ENCODE results near the gene HADHB.
"Not testable (repeated sequence)": the region's sequence is repeated elsewhere in the genome, so short reads cannot be mapped to it uniquely, and the experiment has no call there.

The HADHB gene

DNA sequence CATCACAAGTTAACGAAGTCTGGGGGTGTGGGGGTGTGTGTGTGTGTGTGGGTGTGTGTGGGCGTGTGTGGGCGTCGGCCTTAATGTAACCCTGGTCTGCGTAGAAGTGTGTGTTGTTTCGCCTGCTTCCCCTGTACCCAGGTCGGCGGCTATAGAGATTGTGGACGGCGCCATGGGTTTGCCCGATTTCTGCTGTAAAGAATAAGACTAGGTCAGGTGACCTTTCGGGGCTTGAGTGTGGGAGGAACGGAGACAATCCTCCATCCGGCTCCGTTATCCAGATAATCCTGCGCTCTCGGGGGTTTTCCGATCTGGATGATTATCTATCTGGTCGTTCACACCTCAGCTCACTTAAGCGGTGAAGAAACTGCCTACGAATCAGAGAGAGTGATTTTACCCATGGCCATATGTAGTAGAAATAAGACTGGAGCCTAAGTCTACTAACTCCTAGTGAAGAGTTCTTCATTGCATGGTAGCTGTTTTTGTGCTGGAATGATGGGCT lies 543 bp downstream of the HADHB start:
- DNase-seq: peak; percentile 60

DNA sequence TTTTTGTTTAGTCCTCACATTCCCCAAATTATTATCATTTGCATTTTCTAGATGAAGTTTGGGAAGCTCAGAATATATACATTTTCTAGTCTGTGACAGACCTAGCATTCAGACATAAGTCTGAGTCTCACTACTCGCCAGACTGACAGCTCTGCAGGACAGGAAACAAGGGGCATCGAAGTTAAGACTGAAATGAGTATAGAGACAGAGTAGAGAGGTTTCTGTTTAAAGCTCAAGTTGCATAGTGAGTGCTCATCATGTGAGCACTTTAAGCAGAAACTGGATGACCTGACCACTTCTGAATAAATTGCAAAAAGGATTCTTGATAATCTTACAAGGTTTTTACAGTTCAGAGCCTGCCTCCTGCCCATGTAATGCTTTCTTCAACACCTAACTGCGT lies 1.1 kb downstream of the HADHB start:
- peak; percentile 22 to 31 for DNase-seq

DNA sequence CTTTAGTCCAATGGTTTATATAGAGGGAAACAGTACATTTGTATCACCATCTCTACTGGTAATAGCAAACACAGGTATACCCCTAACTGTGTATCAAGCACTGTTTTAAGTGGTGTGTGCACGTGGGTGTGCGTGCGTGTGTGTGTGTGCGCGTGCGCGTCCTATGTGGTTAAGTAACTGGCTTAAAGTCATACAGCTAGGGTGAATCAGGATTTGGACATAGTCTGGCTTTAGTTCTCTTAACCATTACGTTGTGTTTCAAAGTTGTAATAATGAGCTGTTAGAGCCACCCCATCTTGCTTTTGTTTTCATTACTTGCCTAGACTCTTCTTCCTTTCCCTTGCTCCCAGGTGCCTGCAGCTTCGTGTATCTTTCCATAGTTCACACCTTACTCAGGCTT lies 2.1 kb downstream of the HADHB start:
- DNase-seq: peak; percentile 20 to 33

GRCh38 chr2:26249625-26250024 lies 4.9 kb downstream of the HADHB start:
- DNase-seq: no peak

DNA sequence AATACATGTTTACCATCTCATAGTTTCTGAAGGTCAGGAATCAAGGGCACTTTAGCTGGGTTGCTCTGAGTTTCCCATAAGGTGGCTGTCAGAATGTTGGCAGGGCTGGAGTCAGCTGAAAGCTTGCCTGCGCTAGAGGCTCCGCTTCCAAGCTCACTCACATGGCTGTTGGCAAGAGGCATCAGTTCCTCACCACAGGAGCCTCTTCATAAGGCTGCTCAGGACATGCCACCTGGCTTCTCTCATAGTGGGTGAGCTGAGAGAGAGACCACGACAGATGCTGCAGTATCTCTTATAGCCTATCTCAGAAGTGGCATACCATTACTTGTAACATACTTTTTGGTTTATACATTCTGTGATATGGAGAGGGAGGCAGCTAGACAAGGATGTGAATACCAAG lies 7.2 kb downstream of the HADHB start:
- no peak for DNase-seq

GRCh38 chr2:26255759-26256384 lies 11.1 kb downstream of the HADHB start:
- peak; percentile 20 to 40 for DNase-seq

DNA sequence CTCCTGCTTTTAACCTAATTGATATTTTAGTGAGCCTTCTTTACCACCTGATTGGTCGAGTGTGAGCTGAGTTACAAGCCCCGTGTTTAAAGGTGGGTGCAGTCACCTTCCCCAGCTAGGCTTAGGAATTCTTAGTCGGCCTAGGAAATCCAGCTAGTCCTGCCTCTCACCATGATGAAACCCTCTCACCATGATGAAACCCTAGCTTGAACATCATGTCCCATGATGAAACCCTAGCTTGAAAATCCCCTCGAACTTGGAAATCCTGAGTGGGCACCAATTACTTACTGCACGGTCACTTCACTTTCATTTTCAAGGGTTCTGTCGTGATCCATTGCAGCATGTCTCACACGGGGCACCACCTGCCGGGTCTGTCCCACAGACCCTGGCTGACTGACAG lies 14.1 kb downstream of the HADHB start:
- DNase-seq: not testable (repeated sequence)

GRCh38 chr2:26268213-26268612 lies 23.5 kb downstream of the HADHB start:
- DNase-seq: no peak

GRCh38 chr2:26268670-26269385 lies 24.1 kb downstream of the HADHB start:
- not testable (repeated sequence) for DNase-seq

DNA sequence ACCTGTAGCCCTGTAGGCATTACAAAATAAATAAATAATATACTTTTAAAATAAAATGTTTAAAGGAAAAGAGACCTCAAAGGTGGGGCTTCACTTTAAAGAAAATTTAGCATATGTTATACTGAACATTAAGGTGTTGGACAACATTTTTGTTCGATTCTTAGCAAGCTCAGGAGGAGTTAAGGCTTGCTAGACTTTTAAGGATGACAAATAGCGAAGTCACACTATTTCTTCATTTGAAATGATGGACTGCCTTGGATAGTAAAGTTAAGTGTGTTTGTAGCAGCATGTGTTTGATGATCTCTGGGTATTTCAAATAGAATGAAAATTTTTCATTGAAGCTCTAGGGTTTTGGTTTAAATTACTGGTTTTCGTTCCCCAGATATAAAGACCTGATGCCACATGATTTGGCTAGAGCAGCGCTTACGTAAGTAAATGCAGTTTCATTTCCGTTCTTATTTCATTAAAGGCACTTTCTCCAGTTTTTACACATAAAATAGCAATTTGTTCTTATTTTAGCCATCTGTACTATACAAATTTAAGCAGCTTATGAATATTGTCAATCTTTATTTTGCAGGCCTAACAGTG lies 24.9 kb downstream of the HADHB start:
- DNase-seq: no peak

- no peak for DNase-seq
Measured at GRCh38 chr2:26270373-26270772, 25.6 kb downstream of the HADHB start.

DNA sequence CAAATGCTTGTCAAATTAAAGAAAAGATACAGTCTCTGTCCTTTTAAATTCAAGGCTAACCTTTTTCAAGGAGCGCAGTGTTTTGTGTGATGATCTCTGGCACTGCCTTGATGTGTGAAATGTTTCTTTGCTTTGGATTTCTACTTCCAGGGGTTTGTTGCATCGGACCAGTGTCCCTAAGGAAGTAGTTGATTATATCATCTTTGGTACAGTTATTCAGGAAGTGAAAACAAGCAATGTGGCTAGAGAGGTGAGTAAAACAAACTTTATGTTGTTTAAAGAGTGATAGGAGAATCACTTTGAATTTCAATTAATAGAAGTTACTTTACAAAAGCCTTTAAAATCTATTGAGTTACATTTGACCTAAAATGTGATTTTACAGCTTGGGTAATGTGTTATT lies 28.8 kb downstream of the HADHB start:
- no peak for DNase-seq

- DNase-seq: no peak
Measured at GRCh38 chr2:26274058-26274613, 29.4 kb downstream of the HADHB start.

GRCh38 chr2:26276484-26277227 lies 31.9 kb downstream of the HADHB start:
- DNase-seq: no peak

- no peak for DNase-seq
Measured at GRCh38 chr2:26279886-26280285, 35.1 kb downstream of the HADHB start.

- no peak for DNase-seq
Measured at GRCh38 chr2:26281226-26281625, 36.5 kb downstream of the HADHB start.

DNA sequence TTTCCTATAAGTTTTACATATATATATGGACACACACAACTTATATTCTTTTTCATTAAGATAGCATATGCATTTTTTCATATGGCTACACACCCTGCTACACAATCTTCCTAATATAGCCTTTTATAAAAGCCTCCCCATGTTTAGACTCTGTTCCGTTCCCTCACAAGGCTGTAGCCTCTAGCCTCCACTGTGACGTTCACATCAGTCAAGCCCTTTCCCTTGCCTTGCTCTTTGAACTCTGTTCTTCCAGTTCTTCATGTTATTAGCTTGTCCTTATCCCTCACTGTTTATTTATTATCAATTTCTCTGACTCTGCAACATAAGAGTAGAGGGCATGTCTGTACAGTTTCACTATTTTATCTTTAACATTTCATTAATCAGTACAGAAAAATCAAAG lies 38.9 kb downstream of the HADHB start:
- DNase-seq: no peak

- DNase-seq: no peak
Measured at GRCh38 chr2:26284132-26284531, 39.4 kb downstream of the HADHB start.

GRCh38 chr2:26285931-26286330 lies 41.2 kb downstream of the HADHB start:
- DNase-seq: no peak

GRCh38 chr2:26290001-26290400 lies 45.3 kb downstream of the HADHB start:
- no peak for DNase-seq

DNA sequence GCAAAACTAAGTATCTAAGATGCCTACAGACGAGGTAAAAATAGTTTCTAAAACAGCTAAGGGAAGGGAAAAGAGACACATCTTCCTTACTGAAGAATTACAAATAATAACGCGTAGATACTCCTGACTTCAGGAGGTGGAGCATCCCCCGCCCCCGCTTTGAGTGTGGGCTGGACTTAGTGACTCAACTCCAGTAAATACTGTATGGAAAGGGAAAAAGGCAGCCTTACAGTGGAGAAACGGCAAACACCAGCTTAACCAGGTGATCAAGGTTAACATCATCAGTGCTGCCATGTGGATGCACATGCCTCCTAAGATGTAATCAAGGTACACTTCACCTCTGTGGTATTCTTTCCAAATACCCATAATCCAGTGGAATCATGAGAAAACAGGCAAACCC lies 47.9 kb downstream of the HADHB start:
- no peak for DNase-seq

GRCh38 chr2:26295511-26295910 lies 50.8 kb downstream of the HADHB start:
- DNase-seq: no peak

GRCh38 chr2:26297061-26297460 lies 52.3 kb downstream of the HADHB start:
- no peak for DNase-seq
